HG03139 (cell line): ENCODE results near the gene IMPA2.

Experiments used
- ATAC-seq: cut with Tn5 transposase; IDR thresholded peaks from one replicate; pipeline ENCODE4 v1.9.1; 2021; ENCODE audit not compliant: unreplicated experiment

Gene IMPA2

DNA sequence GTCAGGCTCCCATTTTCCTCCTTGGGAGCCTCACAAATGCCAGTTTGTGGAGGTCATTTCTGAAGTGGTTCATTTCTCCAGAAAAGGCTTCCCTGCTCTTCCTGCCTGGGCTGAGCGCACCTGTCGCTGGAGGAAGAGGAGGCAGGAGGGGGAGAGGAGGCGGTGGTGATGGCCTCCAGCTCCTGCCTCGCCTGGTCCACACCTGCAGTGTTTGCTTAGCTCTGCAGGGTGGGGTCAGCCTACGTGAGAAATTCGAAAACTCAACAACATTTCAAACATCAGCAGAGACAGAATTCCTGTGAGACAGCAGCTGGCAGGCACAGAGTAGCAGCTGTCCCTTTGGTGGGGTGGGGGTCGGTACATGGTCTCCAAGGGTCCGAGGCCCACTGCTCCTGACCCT, 7.9 kb downstream of the IMPA2 start:
- no peak for ATAC-seq

DNA sequence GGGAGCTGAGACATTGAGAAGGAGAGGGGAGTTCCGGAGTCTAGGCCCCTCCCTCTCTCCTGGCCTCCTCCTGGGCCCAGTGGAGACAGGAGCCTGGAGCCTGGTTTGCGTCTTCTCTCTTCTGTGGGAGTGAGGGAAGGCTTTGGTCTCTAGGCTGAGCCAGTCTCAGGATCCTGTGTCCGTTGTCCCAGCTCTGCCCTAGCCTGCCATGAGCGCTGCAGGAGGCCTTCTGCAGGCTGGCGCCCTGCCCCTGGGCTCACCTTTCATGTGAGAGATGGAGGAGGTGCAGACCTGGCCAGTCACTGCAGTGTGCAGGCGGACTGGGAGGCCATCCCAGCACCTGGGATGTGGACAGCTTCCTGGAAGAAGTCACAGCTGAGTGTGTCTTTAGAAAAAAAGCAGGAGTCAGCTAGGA, 8.7 kb downstream of the IMPA2 start:
- no peak for ATAC-seq

DNA sequence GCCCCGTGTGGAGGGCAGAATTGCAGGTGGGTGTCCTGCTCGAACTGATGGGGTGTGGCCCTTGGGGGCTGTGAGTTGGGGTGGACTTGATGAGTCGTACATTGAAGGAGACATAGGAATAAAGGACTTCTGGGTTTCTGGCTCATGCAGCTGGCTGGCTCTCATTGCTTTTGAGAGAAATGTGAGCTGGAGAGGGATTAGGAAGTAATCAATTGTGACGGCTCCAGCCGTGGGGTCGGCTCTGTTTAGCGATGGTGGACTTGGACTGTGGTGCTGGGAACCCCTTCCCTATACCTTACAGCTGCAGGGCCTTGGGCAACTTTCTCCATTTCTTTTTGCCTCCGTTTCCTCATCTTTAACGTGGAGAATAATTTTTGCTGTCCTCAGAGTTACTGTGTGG, 9.2 kb downstream of the IMPA2 start:
- no peak for ATAC-seq

DNA sequence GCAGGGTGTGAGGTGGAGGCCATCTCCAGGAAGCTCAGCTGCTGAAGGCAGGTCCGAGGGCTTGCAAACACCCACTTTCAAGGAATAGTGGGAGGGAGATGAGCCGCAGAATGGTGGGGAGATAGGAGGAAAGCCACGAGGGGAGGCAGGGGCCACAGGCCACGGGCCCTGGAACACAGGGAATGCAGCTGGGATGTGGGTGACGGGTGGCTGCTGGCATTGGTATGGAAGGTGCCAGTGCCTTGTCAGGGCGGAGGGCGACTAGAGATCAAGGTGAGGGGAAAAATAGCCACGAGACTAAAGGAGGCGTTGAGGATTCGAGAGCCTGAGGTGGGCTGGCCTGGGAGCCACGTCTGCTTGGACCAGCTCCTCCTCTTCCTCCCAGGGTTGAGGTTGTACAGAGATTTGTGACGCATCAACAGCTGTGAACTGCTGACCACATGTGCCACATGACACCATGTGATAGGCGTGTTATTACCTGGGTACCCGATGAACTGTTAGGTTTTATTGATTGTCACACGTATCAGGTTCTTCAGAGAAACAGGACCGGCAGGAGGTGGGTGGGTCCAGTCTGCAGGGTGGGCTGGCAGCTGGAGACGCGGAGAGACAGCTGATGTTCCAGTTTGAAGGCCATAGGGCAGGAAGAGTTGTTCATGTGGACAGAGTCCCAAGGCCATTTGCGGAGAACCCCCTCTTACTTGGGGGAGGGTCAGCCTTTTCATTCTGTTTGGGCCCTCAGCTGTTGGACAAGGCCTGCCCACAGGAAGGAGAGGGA, 9.9 kb downstream of the IMPA2 start:
- no peak for ATAC-seq

DNA sequence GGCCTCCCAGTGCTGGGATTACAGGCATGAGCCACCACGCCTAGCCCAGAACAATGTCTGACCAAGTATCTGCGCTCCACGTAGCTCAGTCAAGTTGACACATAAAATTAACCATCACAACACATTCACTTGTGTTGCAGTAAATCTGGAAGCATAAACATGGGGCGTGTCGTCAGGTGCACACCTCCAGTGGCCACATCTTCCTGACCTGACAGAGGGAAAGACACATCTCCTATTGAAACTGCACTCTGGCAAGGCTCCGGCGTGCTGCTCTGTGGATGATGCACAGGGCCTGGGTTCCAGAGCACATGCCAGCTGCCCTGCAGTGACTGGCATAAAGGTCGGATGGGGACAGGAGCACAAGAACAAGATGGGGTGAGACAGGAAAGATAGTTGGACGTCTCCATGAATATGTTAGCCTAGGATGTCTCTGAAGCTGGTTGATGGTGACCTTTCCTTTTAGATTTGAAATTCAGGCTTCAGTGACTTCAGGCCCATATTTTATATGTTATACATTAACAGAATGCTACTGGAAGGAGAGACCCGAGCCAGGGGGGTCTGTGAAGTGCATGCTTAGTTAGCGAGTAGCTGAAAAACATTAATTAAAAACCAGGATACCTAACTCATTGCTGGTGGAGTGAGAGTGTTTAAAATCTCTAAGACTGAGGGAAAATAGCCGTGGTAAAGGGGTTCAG, 10.9 kb downstream of the IMPA2 start:
- ATAC-seq: no peak

DNA sequence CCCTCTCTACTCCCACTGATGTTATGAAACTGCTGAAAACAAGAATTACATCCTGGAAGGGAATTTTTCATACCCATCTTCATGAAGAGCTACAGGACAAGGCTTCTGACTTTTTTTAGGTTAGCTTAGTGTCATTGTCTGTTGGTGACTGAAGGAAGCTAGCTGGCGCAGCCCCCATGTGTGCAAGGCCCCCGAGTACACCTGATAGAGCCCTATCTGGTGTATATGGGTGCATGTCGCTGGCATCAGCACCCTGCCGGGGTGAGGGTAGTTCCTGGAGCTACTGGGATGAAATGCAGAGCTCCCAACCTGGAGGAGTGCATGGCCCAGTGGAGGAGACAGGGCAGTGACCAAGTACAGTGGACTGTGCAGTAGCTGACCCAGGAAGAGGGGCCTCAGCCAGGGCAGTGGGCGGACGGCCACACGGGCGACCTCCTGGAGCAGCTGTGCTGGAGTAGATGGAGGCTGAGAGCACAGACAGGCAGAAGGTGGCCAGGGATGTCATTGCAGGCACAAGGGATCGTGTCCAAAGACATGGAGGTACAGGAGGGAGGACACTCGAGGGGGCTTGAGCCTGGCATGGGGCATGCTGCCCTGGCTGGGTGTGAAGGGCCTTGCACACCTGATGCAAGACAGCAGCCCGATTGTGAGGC, 12.1 kb downstream of the IMPA2 start:
- no peak for ATAC-seq

DNA sequence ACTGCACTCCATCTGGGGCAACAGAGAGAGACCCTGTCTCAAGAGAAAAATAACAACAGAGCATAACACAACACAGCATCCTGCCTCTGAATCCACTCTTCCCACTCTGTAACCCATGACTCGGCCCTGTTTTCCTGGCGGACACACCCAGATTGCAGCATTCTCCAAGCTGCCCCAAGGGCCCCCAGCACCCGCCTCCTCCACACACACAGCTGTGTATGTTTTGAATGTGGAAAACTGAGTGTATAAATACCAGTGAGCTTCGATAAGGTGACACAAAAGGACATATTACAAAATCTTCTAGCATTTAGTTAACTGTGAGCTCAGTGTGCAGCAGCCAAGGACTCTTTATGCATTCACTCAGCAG, 13.0 kb downstream of the IMPA2 start:
- no peak for ATAC-seq

DNA sequence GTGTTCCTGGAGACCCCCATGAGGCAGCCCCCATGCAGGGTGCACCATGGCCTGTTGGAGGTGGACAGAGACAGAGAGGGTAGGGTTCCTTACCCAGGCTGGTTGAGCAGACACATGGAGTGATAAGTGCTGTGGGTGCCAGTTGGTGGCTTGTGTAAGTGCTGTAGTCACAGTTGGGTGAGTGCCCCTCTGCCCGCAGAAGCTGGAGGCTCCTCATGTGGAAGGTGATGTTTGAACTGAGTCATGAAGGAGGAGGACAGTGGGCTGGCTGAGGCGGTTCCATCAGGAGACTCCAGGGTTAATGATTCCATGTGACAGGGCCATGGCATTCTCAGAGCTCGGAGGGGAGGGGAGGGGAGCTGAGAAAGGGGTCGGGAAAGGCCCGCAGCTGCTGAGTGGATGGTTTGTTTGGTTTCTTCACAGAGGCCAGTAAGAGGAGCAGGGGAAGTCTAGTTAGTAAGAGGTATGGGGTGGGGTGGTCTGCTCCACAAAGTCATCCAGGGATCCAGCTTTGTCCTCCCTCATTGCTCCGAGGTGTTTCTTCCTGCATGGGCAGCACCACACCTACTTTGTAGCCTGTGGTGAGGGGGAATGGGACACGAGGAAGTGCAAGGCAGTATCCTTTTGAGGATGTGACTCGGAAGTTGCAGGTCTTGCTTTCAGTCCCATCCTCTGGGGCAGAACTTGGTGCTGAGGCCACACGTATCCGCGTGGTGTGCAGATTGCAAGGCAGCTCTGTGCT, 13.6 kb downstream of the IMPA2 start:
- ATAC-seq: no peak

DNA sequence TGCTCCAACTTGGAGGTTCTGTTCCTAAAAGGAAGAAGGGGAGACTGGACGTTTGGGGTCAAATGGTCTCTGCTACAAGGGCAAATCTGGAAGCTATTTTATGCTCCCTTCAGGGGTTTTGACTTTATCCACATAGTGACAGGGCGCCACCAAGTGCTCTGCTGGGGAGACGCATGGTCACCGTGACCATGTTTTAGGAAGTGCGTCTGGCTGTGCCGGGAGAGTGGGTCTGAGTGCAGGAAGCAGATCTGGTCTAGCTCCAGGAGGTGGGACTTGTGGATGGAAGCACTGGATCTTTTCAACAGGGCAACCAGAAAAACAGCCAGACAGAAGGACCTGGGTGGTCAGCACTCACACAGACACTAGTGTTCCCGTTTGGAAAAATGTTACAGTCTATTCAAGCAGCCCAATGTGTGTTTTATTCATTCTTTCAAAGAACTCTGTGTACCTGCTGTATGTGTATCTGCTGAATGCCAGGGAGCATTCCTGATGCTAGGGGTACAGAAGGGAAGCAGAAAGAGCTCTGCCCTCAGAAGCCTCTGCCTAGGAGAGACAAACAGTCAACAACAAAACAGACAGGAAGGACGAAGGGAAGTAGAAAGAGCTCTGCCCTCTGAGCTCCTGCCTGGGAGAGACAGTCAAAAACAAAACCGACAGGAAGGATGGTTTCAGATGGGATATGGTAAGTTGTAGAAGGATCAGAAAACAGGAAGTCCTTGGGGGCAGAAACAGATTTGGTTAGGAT, 14.3 kb downstream of the IMPA2 start:
- ATAC-seq: peak; percentile 79

DNA sequence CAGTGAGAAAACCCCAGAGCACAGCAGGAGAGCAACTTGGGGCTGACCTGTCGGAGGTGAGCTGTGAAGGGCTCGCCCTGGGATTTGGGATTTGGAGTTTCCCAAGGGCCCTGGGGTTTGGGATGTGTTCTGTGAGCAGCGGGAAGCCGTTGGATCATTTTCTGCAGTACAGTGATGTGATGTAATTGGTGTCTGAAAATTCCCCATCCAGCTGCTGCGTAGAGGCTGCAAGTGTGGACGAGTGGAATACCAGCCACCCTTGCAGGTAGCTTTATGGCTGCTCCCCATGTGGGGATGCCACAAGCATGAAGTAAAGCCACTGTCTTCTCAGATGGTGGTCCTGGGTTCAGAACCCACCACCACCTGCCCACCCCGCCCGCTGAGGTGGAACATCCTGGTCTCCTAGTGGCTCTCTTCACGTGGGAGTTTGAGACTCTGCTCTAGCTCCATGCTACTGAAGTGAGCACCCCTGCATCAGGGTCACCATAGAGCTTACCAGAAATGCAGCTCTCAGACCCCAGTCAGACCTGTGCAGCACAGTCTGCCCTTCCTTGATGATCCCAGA, 15.0 kb downstream of the IMPA2 start:
- no peak for ATAC-seq

DNA sequence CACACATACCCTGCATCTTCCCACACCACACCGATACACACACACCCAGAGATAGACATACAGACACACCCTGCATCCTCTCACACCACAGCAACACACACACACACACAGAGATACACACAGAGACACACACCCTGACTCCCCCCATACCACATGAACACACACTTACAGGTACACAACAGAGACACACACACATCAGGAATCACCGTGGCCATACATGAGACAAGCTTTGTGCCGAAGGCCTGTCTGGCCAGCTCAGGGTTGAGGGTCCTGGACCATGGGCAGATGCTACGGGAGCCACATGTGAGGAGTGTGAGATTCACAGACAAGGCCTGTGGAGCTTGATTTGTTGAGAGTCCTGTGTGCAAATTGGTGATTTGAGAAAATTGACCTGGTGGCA, 15.6 kb downstream of the IMPA2 start:
- ATAC-seq: no peak

DNA sequence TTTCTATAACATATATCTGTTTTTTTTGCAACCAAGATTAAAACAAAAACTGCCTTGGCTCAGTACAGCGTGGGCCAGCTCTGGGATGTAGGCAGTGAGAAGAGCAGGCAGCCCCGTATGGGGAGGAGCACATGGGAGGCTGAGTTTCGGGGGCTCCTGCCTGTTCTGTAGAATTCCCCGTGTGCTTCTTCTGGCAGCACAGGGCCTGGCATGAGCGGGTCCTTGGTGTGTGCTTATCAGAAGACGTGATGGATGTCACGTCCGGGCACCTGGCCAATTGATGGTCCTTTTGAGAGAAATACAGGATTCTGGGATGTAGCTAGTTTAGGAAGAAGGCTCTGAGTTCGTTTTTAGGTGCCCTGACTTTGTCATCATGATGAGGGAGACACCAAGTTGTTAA, 16.2 kb downstream of the IMPA2 start:
- ATAC-seq: no peak

DNA sequence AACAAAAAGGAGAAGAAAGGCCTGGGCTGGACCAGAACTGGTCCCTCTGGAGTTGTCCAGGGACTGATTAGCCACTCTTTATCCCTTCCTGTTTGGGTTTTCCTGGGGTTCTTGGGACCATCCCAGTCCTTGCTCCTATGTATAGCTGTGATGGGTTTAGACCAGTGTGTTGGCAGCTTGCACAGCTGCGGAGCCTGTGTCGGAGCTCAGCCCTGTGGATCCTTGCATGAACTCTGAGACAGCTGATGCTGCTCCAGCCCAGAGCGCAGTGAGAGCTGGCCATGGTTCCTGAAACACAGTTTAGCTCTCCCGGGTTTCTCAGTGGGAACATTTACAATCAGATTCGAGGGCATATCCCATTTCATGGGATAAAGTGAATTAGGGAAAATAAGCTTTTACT, 16.9 kb downstream of the IMPA2 start:
- ATAC-seq: no peak

DNA sequence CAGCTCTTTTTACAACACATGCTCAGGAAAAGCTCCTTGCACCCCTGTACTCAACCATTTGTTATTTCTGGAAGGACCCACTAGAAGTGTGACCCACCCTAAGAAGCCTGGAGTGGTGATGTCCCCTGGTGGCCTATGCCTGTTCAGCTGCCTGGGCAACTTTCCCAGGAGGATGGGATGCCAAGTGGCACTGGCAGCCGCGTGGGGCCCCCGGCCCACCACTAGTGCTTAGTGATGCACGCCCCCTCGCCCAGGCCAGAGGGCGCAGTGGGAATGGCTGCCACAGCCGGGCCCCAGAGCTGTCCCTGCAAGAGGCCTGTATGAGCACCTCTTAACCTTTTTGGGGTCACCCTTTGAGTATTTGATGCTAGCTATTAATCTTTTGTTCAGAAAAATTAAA, 18.1 kb downstream of the IMPA2 start:
- ATAC-seq: no peak

DNA sequence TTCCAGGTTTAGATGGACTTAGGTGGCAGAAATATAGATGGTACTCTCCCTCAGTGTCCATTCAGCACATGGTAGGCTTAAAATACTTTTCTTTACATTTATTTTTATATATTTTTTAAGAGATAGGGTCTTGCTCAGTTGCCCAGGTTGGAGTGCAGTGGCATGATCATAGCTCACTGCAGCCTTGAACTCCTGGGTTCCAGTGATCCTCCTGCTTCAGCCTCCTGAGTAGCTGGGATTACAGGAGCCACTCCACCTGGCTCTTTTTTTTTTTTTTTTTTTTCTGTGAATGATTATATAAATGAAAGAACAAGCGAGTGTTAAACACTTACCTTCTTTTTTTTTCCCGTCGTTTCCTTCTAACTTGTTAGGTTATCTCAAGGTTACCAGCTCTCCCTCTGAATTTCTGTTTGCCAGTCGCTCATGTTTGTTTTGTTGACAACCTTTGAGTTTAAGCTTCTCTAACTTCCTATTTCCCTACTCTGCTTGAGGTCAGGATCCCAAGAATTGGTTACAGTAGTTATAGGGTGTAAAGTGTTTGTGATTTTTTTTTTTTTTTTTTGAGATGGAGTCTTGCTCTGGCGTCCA, 18.9 kb downstream of the IMPA2 start:
- ATAC-seq: no peak

DNA sequence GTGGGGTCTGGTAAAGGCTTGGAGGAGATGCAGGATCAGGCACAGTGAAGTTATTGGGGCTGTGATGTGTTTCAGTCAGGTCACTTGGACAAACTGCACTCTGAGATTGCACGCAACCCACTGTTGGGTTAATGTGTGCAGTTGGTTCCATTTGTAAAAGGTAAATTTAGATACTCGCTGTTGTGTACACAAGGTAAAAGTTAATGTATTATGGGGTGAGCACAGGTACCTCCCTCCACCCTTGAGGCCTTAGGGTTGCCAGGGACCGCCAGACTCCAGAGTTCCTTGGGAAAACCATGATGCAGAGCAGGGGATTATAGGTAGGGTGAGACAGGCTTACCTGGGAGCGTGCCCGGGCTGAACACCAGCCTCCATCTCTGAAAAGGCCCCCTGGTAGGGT, 20.1 kb downstream of the IMPA2 start:
- ATAC-seq: no peak

DNA sequence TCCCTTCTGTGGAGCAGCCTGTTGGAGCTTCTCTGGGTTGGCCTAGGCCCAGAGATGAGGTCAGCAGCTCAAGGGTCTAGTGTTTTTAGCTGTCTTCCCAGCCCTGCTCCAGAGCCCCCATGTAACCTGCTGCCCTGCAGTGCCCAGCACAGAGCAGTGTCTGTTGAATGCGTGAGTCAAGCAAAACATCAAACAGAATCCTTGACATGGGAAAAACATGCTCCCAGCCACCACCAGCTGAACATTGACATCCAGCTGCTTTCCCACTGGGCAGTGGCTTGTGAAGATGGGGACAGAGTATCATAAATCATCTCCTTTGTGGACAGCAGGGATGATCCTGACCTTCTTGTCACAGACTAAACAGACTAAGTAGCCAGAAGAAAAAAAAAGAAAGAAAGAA, 22.6 kb downstream of the IMPA2 start:
- no peak for ATAC-seq

DNA sequence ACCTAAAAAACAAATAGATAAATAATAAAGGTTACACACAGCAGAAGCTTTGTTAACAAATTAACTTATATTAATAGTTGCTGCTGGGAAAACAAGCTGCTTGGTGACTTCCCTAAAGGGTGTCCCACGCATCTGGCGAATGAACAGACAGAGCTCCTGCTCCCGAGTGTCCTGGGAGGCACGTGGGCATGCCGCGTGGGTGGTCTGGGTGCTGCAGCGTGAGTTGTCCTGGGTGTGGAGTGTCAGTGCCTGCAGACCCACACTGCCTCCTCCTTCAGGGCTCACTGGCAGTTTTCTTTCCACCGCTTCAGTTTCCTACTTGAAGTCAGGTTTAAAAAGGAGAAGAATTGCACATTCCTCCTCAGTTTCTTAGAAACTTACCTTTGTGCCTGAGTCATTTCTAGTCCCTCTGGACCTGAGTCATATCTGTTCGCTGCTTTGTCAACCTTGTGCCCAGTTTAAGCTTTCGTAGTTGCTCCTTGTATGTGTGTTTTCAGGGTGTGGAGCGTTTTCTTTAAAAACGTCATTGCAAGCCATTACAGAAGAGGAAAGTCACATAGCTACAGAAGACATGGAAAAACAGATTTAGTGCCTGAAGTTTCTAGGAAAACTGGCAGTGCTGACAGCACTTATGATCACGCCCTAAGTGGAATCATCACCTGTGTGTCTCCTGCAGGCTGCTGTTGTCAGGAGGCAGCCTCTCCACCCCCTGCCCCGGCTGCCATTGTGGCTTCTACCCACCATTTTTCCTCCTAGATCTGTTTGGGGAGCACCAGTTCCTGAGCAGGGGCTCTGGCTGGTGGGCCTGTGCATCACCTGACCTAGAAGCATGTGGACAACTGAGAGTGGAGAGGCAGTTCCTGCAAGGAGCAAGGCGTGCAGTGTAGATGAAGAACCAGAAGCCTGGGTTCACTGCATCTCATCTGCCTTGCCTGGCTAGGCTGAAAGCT, 24.5 kb downstream of the IMPA2 start:
- ATAC-seq: no peak

DNA sequence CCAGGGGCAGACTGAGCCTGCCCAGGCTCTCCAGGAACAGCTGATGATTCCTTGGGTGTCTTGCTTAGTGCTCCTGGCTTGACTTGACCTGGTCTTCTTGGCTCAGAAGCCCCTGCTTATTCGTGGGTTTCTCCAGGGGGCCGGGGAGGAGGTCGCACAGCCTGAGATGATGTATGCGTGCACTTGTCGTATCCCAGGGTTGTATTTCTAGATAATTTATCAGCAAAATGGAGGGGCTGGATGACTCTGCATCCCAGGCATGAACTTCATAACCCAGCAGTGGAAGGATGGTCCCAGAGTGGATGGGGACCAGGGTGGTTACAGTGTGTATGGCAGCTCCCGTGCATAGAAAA, 25.2 kb downstream of the IMPA2 start:
- no peak for ATAC-seq
